ENCODE results near the gene KHNYN. TPM values are rescaled to one million over a fixed set of nuclear protein-coding genes. Genes with fewer than 3 reads are reported as not detected.

The KHNYN gene
- total RNA-seq, 2 donors from 2014 or later = 114 to 126 TPM

DNA sequence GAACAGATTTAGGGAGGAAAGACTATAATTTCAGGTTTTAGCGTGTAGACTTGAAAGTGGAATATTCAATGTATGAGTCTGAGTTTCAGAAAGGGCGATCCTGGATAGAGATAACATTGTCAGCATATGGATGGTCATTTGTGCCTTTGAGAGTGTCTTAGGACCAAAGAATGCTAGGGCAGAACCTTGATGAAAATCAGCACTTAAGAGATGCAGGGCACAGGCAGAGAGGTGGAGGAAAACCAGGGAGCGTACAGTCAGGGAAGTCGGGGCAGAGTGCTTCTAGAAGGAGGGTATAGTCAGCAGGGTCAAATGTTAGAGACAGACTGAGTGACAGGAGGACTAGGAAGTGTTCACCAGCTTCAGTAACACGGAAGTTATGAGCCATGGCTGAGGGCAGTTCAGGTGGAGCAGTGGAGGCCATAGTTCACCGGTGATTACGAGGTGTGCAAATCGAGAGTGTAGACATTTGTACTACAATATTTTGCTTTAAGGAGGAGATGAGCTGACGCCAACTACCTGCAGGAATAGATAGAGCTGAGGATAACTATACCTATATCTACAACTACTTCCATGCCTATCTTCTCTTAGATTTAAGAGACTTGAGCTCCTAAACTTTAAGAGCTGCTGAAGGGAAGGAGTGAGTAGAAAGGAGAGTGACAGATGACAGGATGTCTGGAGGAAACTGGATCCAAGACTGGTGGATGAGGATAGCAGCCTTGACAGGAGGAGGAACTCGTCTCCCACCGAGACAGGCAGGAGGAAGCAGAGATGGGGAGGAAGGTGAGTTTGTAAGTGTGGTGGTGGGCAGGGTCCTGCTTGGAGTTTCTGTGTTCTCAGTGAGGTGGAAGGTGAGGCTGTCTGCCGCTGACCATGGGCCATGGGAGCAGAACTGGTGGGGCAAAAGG, 6.8 kb upstream of the KHNYN start:
- H3K4me3 Mint-ChIP-seq = no peak overlapping the region
- ATAC-seq (replicated peaks in 1 of 2) (no peak), DNase-seq (no peak)
- no peak overlapping the region for H3K27ac Mint-ChIP-seq
- H3K4me1 Mint-ChIP-seq (ENCODE audit: low read depth) = peaks cover 28% of the 10 kb centered on the region
- no peaks in the 10 kb centered on the region for H3K9me3 Mint-ChIP-seq
- H3K36me3 Mint-ChIP-seq (ENCODE audit: insufficient read depth in 2 of 2) = no peaks in the 10 kb centered on the region
- H3K27me3 Mint-ChIP-seq (ENCODE audit: low read depth) = peaks cover 12% of the 10 kb centered on the region

DNA sequence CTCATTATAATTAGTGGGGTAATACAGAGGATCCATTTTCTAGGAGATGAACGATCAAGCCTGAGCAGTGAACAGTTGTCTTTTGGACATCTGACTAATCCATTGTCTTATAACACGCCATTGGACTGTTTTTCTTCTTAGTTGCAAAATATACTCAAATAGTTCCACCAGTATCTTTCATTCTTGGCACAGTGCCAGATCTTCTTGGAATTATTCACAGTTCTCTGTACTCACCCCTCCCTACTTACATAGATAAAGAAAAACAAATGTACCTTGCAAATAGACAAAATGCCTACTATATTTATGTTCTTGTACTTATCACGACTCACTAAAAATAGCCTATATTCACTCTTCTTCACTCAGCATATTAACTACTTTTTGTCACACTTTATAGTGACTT, 4.0 kb upstream of the KHNYN start:
- DNase-seq (no peak), ATAC-seq (replicated peaks in 1 of 2) (peak in 1 of 2 donors; percentile 4)
- H3K27ac Mint-ChIP-seq = peak overlapping the region; percentile 81
- no peaks in the 10 kb centered on the region for H3K27me3 Mint-ChIP-seq (ENCODE audit: low read depth)
- H3K4me3 Mint-ChIP-seq = peak overlapping the region in 1 of 2 donors; percentile 60
- no peaks in the 10 kb centered on the region for H3K36me3 Mint-ChIP-seq (ENCODE audit: insufficient read depth in 2 of 2)
- H3K4me1 Mint-ChIP-seq (ENCODE audit: low read depth) = peaks cover 42% of the 10 kb centered on the region
- no peaks in the 10 kb centered on the region for H3K9me3 Mint-ChIP-seq

DNA sequence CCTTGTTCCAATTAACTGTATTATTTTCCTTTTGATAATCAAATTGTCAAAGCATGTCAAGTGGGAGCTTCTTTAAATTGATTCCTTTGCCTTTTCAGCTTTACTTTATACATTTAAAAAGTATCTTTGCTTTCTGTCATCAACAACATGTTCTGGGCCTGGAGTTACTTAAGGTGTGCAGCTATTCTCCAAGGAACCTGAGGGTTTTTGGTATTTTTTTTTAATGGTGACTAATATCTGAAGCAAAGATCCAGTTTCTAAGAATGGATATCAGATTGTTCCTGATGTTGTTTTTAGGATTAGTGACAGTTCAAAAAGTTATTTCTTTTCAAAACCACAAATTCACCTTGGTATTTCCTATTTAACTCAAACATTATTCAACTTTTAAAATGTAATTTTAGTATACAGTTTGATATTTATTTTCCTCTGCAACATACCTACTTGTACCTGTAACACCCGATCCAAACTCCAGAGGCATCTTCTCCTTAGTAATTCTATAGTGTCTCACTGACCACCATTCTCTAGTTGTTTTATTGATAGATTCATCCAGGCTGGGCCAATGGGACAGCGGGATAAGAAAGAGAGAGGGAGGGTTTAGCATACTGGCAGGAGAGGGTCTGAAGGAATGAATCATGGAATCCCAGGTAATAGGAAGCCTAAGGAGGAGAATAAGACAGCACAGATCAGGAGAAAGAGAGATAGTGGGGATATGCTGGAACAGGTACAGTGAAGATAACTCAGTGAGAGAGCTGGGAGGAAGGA, 3.4 kb upstream of the KHNYN start:
- Mint-ChIP-seq H3K36me3 (ENCODE audit: insufficient read depth in 2 of 2) (peaks cover 3% of the 10 kb centered on the region in 2 donors), H3K4me3 (peak overlapping the region in 1 of 2 donors; percentile 60), H3K27ac (peak overlapping the region; percentile 81), H3K4me1 (ENCODE audit: low read depth) (peaks cover 47% of the 10 kb centered on the region), H3K9me3 (no peaks in the 10 kb centered on the region), H3K27me3 (ENCODE audit: low read depth) (no peaks in the 10 kb centered on the region)
- no peak for DNase-seq
- no peak for ATAC-seq (replicated peaks in 1 of 2)

DNA sequence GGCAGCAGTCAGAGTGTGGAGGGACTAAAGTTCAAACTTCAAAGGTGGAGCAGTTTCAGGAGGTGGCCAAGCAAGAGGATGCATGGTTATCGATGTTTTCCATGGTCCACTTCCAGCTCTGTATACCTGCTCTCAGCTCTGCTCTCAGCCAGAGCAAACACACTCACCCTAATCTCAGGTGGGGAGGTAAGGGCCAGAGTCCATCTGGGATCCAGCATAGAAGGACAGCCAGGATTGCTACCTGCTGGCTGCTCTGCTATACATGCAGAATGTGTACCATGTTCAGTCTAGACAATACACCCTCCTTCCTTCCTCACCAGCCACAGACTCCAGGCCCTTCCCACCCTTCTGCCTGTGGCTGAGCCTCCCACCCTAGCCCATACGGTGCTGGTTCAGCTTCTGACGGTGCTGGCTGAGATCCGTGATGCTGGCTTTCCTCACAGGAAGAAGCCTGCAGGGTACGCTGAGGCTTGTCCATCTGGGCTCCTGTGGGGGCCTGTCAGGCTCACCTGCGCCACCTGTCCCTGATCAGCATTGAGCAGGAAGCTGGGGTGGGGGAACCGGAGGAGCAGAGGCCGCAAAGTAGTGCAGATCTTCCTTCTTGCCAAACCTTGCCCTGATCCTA, 2.7 kb upstream of the KHNYN start:
- DNase-seq (no peak), ATAC-seq (replicated peaks in 1 of 2) (no peak)
- no peak overlapping the region for H3K4me3 Mint-ChIP-seq
- peaks cover 5 to 9% of the 10 kb centered on the region in 2 donors for H3K36me3 Mint-ChIP-seq (ENCODE audit: insufficient read depth in 2 of 2)
- peaks cover 54% of the 10 kb centered on the region for H3K4me1 Mint-ChIP-seq (ENCODE audit: low read depth)
- H3K27me3 Mint-ChIP-seq (ENCODE audit: low read depth) = no peaks in the 10 kb centered on the region
- H3K27ac Mint-ChIP-seq = no peak overlapping the region
- no peaks in the 10 kb centered on the region for H3K9me3 Mint-ChIP-seq

DNA sequence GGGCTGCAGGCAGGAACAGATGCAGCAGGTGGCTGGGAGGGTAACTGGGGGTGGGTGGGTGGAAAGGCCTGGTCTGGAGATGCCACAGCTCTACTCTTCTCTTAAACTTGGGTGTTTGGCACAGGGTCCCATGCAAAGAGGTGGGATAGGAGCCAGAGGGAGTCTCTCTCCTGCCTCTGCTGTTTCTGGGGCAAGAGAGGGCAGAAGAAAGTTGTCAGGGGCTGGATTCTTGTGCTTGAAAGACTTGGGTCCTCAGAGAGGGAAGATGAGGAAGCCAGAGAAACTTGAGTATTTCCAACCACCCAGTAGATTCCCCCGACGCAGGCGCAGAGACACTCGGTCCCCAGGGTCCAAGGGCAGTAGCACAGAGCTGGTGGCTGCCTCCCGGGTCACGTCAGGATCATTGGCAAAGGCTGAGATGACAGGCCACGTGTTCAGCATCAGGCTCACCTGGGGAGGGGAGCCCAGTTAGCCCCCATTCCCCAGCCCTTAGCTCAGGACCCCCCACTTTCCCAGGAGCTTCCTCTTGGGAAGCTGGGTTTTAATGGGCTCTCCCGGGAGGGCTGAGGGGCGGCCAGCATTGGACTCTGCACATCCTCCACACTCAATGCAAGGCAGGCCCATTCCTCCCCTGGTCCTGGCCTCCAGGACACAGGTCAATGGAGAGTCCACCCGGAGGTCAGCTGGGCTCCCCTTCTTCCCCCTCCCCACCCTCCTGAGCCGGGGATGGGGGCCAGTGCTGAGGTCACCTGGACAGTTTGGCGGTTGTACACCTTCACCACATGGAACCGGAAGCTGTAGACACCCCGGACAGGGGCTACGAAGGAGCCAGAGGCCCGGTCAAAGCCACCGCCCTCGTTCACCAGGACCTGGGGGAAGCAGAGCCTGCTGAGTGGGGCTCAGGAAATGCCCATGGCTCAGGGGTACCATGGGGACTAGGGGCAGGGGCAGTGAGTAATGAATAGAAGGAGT, 1.9 kb upstream of the KHNYN start:
- DNase-seq (no peak), ATAC-seq (replicated peaks in 1 of 2) (no peak)
- Mint-ChIP-seq H3K36me3 (ENCODE audit: insufficient read depth in 2 of 2) (peaks cover 6 to 10% of the 10 kb centered on the region in 2 donors), H3K27me3 (ENCODE audit: low read depth) (no peaks in the 10 kb centered on the region), H3K27ac (peak overlapping the region; percentile 44), H3K9me3 (no peaks in the 10 kb centered on the region), H3K4me3 (peak overlapping the region; percentile 61 to 62), H3K4me1 (ENCODE audit: low read depth) (peaks cover 55% of the 10 kb centered on the region)

DNA sequence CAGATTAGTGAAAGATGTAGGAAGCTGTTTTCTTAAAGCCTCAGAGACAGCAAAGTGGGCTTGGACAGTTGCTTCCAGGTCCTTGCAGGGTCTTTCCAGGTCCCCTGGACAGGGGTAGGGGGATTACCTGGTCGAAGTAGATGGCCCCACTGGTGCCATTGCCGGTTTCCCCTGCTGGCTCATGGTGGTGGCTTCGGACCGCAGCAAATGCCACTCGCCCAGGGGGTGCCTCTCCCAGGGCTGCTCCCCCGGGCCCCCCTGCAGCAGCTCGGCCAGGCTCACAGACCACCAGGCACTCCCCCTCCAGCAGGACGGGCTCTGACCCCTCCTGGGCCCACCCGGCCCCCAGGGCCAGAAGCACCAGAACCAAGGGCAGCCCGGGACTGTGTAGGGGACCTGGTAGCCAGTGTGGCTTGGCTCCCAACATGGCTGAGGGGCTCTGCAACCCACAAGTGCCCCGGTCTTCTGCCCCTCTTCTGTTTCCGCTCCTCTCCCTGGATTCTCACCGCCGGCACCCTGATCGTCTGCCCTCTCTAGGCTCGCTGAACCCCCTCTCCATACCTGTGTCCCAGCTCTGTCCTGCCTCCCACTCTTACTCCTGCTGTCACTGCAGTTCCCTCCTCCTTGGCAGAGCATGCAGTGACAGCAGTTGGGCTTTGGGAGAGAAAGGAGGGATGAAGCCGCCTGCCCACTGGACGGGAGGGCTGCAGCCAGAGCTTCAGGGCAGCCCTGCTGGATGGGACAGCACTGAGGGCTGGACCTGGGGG, 943 bp upstream of the KHNYN start:
- H3K27ac Mint-ChIP-seq = peak overlapping the region; percentile 96

DNA sequence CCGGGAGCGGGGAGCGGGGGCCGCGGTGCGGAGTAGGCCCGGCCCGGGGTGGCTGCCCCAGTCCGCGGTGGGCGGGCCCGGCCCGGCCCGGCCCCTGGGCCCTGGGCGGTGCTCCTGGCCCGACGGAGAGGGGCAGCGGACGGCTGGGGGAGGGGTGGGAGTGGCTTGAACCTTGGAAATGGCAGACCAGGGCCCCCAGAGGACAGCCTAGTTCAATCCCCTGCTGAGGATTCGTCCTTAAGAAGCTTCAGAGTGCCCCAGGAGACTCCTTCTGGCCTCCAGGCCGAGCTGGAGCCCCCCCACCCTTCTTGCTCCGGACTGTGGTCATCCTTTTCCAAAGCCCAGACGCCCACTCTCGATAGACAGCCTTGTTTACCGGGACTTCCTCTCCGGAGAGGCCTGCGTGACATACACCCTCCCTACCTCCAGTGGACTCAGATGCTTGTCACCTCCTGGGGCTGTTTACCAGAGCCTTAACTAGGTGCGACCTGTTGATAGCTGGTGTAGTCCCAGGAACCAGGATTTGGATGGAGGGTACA, 458 bp downstream of the KHNYN start:
- Mint-ChIP-seq H3K4me1 (ENCODE audit: low read depth) (peaks cover 59% of the 10 kb centered on the region), H3K9me3 (no peaks in the 10 kb centered on the region)

More for the DNA sequence above, 943 bp upstream of the KHNYN start:
- Mint-ChIP-seq H3K4me1 (ENCODE audit: low read depth) (peaks cover 55% of the 10 kb centered on the region), H3K4me3 (peak overlapping the region; percentile 92), H3K9me3 (no peaks in the 10 kb centered on the region), H3K27me3 (ENCODE audit: low read depth) (no peaks in the 10 kb centered on the region), H3K36me3 (ENCODE audit: insufficient read depth in 2 of 2) (peaks cover 10 to 19% of the 10 kb centered on the region in 2 donors)
- ATAC-seq (replicated peaks in 1 of 2) = no peak
- no peak for DNase-seq

DNA sequence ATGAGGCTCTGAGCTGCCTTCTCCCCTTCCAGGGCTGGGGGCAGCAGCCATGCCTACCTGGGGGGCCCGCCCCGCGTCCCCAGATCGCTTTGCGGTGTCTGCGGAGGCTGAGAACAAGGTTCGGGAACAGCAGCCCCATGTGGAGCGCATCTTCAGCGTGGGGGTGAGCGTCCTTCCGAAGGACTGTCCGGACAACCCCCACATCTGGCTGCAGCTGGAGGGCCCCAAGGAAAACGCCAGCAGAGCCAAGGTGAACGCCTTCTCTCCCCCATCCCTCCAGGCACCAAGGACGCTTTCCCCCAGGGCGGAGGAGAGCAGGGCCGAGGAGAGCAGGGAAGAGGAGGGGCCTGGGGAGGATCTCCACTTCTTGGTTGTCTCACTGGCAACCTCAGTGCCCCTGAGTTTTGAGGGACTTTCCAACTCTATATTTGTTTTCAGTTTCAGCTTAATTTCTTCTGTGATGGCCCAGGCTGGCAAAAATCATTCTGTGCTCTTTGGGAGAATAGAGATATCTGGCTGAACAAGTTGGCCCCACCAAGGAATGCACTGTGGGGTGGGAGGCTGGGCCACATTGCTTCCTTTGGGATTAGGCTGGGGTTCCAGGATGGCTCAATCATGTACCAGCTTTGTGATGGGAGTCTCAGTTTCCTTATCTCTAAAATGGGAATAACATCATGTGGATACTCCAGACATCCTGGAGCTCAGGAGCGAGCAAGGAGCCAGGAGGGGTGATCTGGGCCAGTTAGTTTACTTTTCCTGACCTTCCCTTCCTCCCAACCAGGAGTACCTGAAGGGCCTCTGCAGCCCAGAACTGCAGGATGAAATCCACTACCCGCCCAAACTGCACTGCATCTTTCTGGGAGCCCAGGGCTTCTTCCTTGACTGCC, 1.2 kb downstream of the KHNYN start:
- no peaks in the 10 kb centered on the region for H3K9me3 Mint-ChIP-seq
- peaks cover 10 to 23% of the 10 kb centered on the region in 2 donors for H3K36me3 Mint-ChIP-seq (ENCODE audit: insufficient read depth in 2 of 2)
- H3K4me1 Mint-ChIP-seq (ENCODE audit: low read depth) = peaks cover 54% of the 10 kb centered on the region
- peak overlapping the region; percentile 86 for H3K27ac Mint-ChIP-seq
- H3K4me3 Mint-ChIP-seq = peak overlapping the region; percentile 90 to 93
- DNase-seq (peak; percentile 78 to 80), ATAC-seq (replicated peaks in 1 of 2) (peak; percentile 52 to 60)
- no peaks in the 10 kb centered on the region for H3K27me3 Mint-ChIP-seq (ENCODE audit: low read depth)

More for the DNA sequence above, 458 bp downstream of the KHNYN start:
- Mint-ChIP-seq H3K27me3 (ENCODE audit: low read depth) (no peaks in the 10 kb centered on the region), H3K27ac (peak overlapping the region; percentile 86), H3K4me3 (peak overlapping the region; percentile 90 to 93), H3K36me3 (ENCODE audit: insufficient read depth in 2 of 2) (peaks cover 10 to 19% of the 10 kb centered on the region in 2 donors)
- ATAC-seq (replicated peaks in 1 of 2) (peak; percentile 71 to 72), DNase-seq (peak; percentile 77 to 83)

DNA sequence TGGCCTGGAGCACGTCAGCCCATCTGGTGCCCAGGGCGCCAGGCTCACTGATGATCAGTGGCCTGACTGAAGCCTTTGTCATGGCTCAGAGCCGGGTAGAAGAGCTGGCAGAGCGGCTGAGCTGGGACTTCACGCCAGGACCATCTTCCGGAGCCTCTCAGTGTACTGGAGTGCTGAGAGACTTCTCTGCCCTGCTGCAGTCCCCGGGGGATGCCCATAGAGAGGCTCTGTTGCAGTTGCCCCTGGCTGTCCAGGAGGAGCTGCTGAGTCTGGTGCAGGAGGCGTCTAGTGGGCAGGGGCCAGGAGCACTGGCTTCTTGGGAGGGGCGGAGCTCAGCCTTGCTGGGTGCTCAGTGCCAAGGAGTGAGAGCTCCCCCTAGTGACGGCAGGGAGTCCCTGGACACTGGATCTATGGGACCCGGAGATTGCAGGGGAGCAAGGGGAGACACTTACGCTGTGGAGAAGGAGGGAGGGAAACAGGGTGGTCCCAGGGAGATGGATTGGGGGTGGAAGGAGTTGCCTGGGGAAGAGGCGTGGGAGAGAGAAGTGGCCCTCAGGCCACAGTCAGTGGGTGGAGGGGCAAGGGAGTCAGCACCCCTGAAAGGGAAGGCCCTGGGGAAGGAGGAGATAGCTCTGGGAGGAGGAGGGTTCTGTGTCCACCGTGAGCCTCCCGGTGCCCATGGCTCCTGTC, 2.0 kb downstream of the KHNYN start:
- no peaks in the 10 kb centered on the region for H3K27me3 Mint-ChIP-seq (ENCODE audit: low read depth)
- ATAC-seq (replicated peaks in 1 of 2) (peak; percentile 57 to 61), DNase-seq (peak; percentile 92 to 93)
- H3K27ac Mint-ChIP-seq = peak overlapping the region; percentile 86
- peaks cover 50% of the 10 kb centered on the region for H3K4me1 Mint-ChIP-seq (ENCODE audit: low read depth)
- peak overlapping the region; percentile 90 to 93 for H3K4me3 Mint-ChIP-seq
- no peaks in the 10 kb centered on the region for H3K9me3 Mint-ChIP-seq
- peaks cover 10 to 24% of the 10 kb centered on the region in 2 donors for H3K36me3 Mint-ChIP-seq (ENCODE audit: insufficient read depth in 2 of 2)
